Stimulated activated CD4-positive, alpha-beta T cell treated with anti-CD3 and anti-CD28 coated beads, Interleukin-1b, Interleukin-23, amount 100 ng/mL, for 4 hours (primary cell): Measurements from ENCODE around the gene GAPDH.
"Not testable (repeated sequence)": the region's sequence is repeated elsewhere in the genome, so short reads cannot be mapped to it uniquely, and the experiment has no call there.

Source experiments
- DNase-seq, 2 donors: peaks; one replicate each; pipeline ENCODE4 v3.0.0-alpha.2; 2020; ENCODE audit warnings: low read depth in 2 of 2

Gene GAPDH

GRCh38 chr12:6533923-6534694, at the start of gene GAPDH:
Gene GAPDH, plus strand, starts transcription at chr12:6534517. Its CDS starts 316 bp downstream, at chr12:6534833.
- peak; percentile 81 for DNase-seq

- DNase-seq = no peak
Measured at GRCh38 chr12:6488240-6488639, 46.1 kb upstream of the GAPDH start.

- no peak for DNase-seq
Measured at GRCh38 chr12:6489449-6489848, 44.9 kb upstream of the GAPDH start.

- not testable (repeated sequence) for DNase-seq
Measured at GRCh38 chr12:6490673-6491072, 43.6 kb upstream of the GAPDH start.

GRCh38 chr12:6492838-6493496, 41.4 kb upstream of the GAPDH start, which contains the start of gene MRPL51:
Gene MRPL51, minus strand, starts transcription at chr12:6493262. Its CDS starts 126 bp downstream, at chr12:6493136.
- peak; percentile 91 to 99 for DNase-seq

GRCh38 chr12:6493497-6494257, 40.6 kb upstream of the GAPDH start, which contains the start of gene NCAPD2:
Gene NCAPD2, plus strand, starts transcription at chr12:6494102. Its CDS starts 997 bp downstream, at chr12:6495099.
- DNase-seq = peak; percentile 85 to 86

GRCh38 chr12:6494258-6494743, 40.0 kb upstream of the GAPDH start:
- DNase-seq = no peak

GRCh38 chr12:6494968-6495367, 39.3 kb upstream of the GAPDH start:
- DNase-seq = no peak

- not testable (repeated sequence) for DNase-seq
Measured at GRCh38 chr12:6497291-6497690, 37.0 kb upstream of the GAPDH start.

GRCh38 chr12:6500466-6500865, 33.9 kb upstream of the GAPDH start:
- DNase-seq = no peak

GRCh38 chr12:6507102-6507998, 27.0 kb upstream of the GAPDH start:
- DNase-seq = no peak

GRCh38 chr12:6508087-6508486, 26.2 kb upstream of the GAPDH start:
- no peak for DNase-seq

- no peak for DNase-seq
Measured at GRCh38 chr12:6520186-6520585, 14.1 kb upstream of the GAPDH start.

GRCh38 chr12:6522193-6522592, 12.1 kb upstream of the GAPDH start:
- no peak for DNase-seq

GRCh38 chr12:6523708-6524107, 10.6 kb upstream of the GAPDH start:
- no peak for DNase-seq

GRCh38 chr12:6524648-6525047, 9.7 kb upstream of the GAPDH start:
- DNase-seq = no peak

- DNase-seq = no peak
Measured at GRCh38 chr12:6526201-6526600, 8.1 kb upstream of the GAPDH start.

GRCh38 chr12:6526766-6527525, 7.4 kb upstream of the GAPDH start:
- no peak for DNase-seq

GRCh38 chr12:6527711-6528110, 6.6 kb upstream of the GAPDH start:
- no peak for DNase-seq

- DNase-seq = no peak
Measured at GRCh38 chr12:6528539-6529235, 5.6 kb upstream of the GAPDH start.
